LHCN-M2 (cell line): ENCODE data around the gene KRTAP21-2. TPM values are rescaled to one million over a fixed set of nuclear protein-coding genes. Genes with fewer than 3 reads are reported as not detected.

Source experiments
- total RNA-seq: library from RNA; depleted of rRNA; stranded (reverse); fragments of >200 nt; gene quantifications from 2 replicates; pipeline ENCODE4 v1.2.3, GENCODE V29; 2014; rRNA removed

The KRTAP21-2 gene
- total RNA-seq, 1 experiment from 2014 or later, result not detected

Other genes with a start within 250 kb of the KRTAP21-2 start
- gene KRTAP19-5, start 245.1 kb downstream of the KRTAP21-2 start, total RNA-seq, result not detected in 2 replicates
- gene KRTAP19-6, start 205.4 kb downstream of the KRTAP21-2 start, total RNA-seq, result not detected in 2 replicates
- gene KRTAP19-7, start 185.9 kb downstream of the KRTAP21-2 start, total RNA-seq, result not detected in 2 replicates
- not detected in 2 replicates for gene KRTAP22-2, start 156.9 kb downstream of the KRTAP21-2 start, total RNA-seq
- not detected in 2 replicates for gene KRTAP6-3, start 154.8 kb downstream of the KRTAP21-2 start, total RNA-seq
- gene KRTAP6-2, start 148.4 kb downstream of the KRTAP21-2 start, total RNA-seq, result not detected in 2 replicates
- not detected in 2 replicates for gene KRTAP22-1, start 146.2 kb downstream of the KRTAP21-2 start, total RNA-seq
- gene KRTAP6-1, start 133.3 kb downstream of the KRTAP21-2 start, total RNA-seq, result not detected in 2 replicates
- not detected in 2 replicates for gene KRTAP20-1, start 130.8 kb downstream of the KRTAP21-2 start, total RNA-seq
- gene KRTAP20-4, start 126.6 kb downstream of the KRTAP21-2 start, total RNA-seq, result not detected in 2 replicates
- not detected in 2 replicates for gene KRTAP20-2, start 112.1 kb downstream of the KRTAP21-2 start, total RNA-seq
- not detected in 2 replicates for gene KRTAP20-3, start 104.4 kb downstream of the KRTAP21-2 start, total RNA-seq
- not detected in 2 replicates for gene KRTAP21-3, start 28.5 kb downstream of the KRTAP21-2 start, total RNA-seq
- gene KRTAP21-1, start 8.2 kb upstream of the KRTAP21-2 start, total RNA-seq, result not detected in 2 replicates
- not detected in 2 replicates for gene KRTAP8-1, start 66.0 kb upstream of the KRTAP21-2 start, total RNA-seq
- gene KRTAP7-1, start 82.5 kb upstream of the KRTAP21-2 start, total RNA-seq, result not detected in 2 replicates
- gene KRTAP11-1, start 134.3 kb upstream of the KRTAP21-2 start, total RNA-seq, result not detected in 2 replicates